Measurements from ENCODE around the gene KIZ. TPM values are rescaled to one million over a fixed set of nuclear protein-coding genes. Genes with fewer than 3 reads are reported as not detected.

The KIZ gene
- total RNA-seq, 1 donor from 2014 or later = 25.0 TPM

GRCh38 chr20:21213691-21214090 is 87.8 kb downstream of the KIZ start:
- intact Hi-C loops (cut with DNase I) = no loop called here
- H3K36me3 ChIP-seq = no peaks in the 10 kb centered on the region
- TF ChIP-seq POLR2AphosphoS5 (IDR thresholded peaks at IDR 0.05; ENCODE audit: insufficient read depth in 1 of 2, low read depth in 1 of 2) (no peak), CTCF (IDR thresholded peaks at IDR 0.05) (no peak), POLR2A (IDR thresholded peaks at IDR 0.05) (no peak)

GRCh38 chr20:21214431-21214830 is 88.5 kb downstream of the KIZ start:
- no peak for TF ChIP-seq POLR2A (IDR thresholded peaks at IDR 0.05)
- no peak for TF ChIP-seq POLR2AphosphoS5 (IDR thresholded peaks at IDR 0.05; ENCODE audit: insufficient read depth in 1 of 2, low read depth in 1 of 2)
- no peak for TF ChIP-seq CTCF (IDR thresholded peaks at IDR 0.05)
- intact Hi-C loops (cut with DNase I) = no loop called here
- H3K4me1 ChIP-seq = no peaks in the 10 kb centered on the region
- no peaks in the 10 kb centered on the region for H3K36me3 ChIP-seq
- no peaks in the 10 kb centered on the region for H3K9me3 ChIP-seq
- no peaks in the 10 kb centered on the region for H3K27me3 ChIP-seq
- DNase-seq (ENCODE audit: extremely low spot score in 2 of 2) = no peak
- no peak overlapping the region for H3K27ac ChIP-seq
- H3K4me3 ChIP-seq = no peak overlapping the region

More at GRCh38 chr20:21213691-21214090, 87.8 kb downstream of the KIZ start:
- Histone ChIP-seq H3K27me3 (no peaks in the 10 kb centered on the region), H3K4me3 (no peak overlapping the region), H3K4me1 (no peaks in the 10 kb centered on the region), H3K27ac (no peak overlapping the region), H3K9me3 (no peaks in the 10 kb centered on the region)
- DNase-seq (ENCODE audit: extremely low spot score in 2 of 2) = no peak

GRCh38 chr20:21219686-21220085 is 93.8 kb downstream of the KIZ start:
- Histone ChIP-seq H3K4me3 (no peak overlapping the region), H3K36me3 (no peaks in the 10 kb centered on the region), H3K27me3 (no peaks in the 10 kb centered on the region), H3K27ac (no peak overlapping the region), H3K4me1 (no peaks in the 10 kb centered on the region), H3K9me3 (no peaks in the 10 kb centered on the region)
- no peak for DNase-seq (ENCODE audit: extremely low spot score in 2 of 2)
- no peak for TF ChIP-seq CTCF (IDR thresholded peaks at IDR 0.05)
- TF ChIP-seq POLR2A (IDR thresholded peaks at IDR 0.05) = no peak
- intact Hi-C loops (cut with DNase I) = no loop called here

GRCh38 chr20:21224217-21224616 is 98.3 kb downstream of the KIZ start:
- no peak overlapping the region for H3K4me3 ChIP-seq
- no peaks in the 10 kb centered on the region for H3K9me3 ChIP-seq
- intact Hi-C loops (cut with DNase I) = no loop called here
- TF ChIP-seq POLR2A (IDR thresholded peaks at IDR 0.05) (no peak), CTCF (IDR thresholded peaks at IDR 0.05) (no peak), POLR2AphosphoS5 (IDR thresholded peaks at IDR 0.05; ENCODE audit: insufficient read depth in 1 of 2, low read depth in 1 of 2) (no peak)
- no peaks in the 10 kb centered on the region for H3K4me1 ChIP-seq
- no peak for DNase-seq (ENCODE audit: extremely low spot score in 2 of 2)
- H3K36me3 ChIP-seq = peaks cover 2 to 8% of the 10 kb centered on the region in 2 donors
- H3K27ac ChIP-seq = no peak overlapping the region
- H3K27me3 ChIP-seq = no peaks in the 10 kb centered on the region

- Histone ChIP-seq H3K27me3 (no peaks in the 10 kb centered on the region), H3K9me3 (no peaks in the 10 kb centered on the region), H3K4me3 (no peak overlapping the region), H3K36me3 (peaks cover 5 to 14% of the 10 kb centered on the region in 2 donors), H3K27ac (no peak overlapping the region), H3K4me1 (no peaks in the 10 kb centered on the region)
- DNase-seq (ENCODE audit: extremely low spot score in 2 of 2) = no peak
- intact Hi-C loops (cut with DNase I) = no loop called here
- TF ChIP-seq POLR2AphosphoS5 (IDR thresholded peaks at IDR 0.05; ENCODE audit: insufficient read depth in 1 of 2, low read depth in 1 of 2) (no peak), POLR2A (IDR thresholded peaks at IDR 0.05) (no peak), CTCF (IDR thresholded peaks at IDR 0.05) (no peak)
Measured at GRCh38 chr20:21225215-21225947, 99.5 kb downstream of the KIZ start.
